HG02642 (cell line): Measurements from ENCODE around the gene SHMT2.

ENCODE experiments used
- ATAC-seq: cut with Tn5 transposase; IDR thresholded peaks from one replicate; pipeline ENCODE4 v1.9.1; 2021; ENCODE audit warnings: mild to moderate bottlenecking; ENCODE audit not compliant: unreplicated experiment, poor library complexity

The SHMT2 gene

DNA sequence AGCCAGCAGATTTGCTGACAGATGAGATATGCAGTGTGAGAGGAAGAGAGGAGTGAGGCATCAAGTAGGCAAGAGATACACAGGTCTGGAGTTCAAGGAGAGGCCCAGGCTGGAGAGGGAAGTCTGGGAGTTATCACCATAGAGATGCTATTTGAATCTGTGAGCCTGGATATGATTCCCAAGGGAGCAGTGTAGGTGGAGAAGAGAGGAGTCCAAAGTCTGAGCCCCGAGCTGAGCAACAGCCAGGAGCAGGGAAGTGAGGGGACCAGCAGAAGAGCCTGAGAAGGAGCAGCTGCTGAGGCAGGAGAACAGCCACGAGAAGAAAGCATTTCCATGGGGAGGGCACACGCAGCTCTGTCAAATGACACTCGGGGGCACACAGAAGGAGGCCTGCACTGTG is 33.1 kb upstream of the SHMT2 start:
- ATAC-seq = no peak

DNA sequence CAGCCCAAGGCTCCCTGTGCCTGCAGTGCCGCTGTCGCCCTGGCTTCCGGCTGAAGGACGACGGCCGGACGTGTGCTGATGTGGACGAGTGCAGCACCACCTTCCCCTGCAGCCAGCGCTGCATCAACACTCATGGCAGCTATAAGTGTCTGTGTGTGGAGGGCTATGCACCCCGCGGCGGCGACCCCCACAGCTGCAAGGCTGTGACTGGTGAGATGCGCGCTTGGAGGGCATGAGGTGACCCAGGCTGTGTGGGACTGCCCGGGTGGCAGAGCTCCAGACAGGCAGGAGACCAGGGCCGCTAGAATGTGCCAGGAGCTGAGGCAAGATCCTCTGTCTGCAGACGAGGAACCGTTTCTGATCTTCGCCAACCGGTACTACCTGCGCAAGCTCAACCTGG is 32.6 kb upstream of the SHMT2 start:
- no peak for ATAC-seq

DNA sequence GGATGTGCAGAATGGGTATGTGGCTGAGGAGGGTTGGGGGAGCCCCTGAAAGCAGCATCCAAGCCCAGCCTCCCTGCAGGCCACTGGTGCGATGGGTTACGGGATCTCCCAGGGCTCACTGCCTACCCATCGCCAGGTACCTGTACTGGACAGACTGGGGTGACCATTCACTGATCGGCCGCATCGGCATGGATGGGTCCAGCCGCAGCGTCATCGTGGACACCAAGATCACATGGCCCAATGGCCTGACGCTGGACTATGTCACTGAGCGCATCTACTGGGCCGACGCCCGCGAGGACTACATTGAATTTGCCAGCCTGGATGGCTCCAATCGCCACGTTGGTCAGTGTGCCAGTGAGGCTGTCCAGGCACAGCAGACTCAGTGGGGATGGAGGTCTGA is 31.2 kb upstream of the SHMT2 start:
- no peak for ATAC-seq

DNA sequence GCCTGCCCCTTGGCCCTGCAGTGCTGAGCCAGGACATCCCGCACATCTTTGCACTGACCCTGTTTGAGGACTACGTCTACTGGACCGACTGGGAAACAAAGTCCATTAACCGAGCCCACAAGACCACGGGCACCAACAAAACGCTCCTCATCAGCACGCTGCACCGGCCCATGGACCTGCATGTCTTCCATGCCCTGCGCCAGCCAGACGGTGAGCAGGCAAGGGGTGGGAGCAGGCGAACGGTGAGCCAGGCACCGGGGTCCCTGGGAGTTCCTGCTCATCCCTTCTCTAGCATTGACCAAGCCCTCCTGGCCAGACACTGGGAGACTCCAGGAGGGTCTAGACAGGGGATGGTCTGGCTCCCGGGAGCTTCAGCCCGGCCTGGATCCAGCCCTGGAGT is 30.3 kb upstream of the SHMT2 start:
- no peak for ATAC-seq

DNA sequence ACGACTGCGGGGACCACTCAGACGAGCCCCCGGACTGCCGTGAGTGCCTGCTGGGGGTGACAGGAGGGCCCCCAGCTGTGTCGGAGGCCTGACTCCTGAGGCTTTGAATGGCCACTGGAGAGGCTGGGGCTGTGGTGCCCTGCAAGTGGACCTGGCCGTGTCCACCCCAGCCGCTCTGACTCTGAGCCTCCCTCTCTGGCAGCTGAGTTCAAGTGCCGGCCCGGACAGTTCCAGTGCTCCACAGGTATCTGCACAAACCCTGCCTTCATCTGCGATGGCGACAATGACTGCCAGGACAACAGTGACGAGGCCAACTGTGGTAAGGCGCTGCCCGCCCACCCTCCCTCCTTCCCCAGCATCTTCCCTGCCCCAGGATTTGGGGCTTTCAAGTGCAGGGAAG is 29.0 kb upstream of the SHMT2 start:
- no peak for ATAC-seq

DNA sequence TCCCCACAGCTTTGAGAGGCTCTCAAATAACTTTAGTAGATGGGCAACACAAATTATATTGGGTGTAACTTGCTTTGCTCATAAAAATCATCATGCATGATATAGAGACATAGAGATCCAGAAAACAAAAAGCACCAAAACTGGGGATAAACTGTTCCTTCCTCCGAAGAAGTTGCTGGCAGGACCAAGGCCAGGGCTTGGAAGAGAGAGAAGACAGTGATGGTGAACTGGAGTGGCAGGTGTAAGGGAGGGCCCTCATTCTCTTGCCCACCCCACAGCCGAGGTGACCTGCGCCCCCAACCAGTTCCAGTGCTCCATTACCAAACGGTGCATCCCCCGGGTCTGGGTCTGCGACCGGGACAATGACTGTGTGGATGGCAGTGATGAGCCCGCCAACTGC is 28.3 kb upstream of the SHMT2 start:
- ATAC-seq = no peak

DNA sequence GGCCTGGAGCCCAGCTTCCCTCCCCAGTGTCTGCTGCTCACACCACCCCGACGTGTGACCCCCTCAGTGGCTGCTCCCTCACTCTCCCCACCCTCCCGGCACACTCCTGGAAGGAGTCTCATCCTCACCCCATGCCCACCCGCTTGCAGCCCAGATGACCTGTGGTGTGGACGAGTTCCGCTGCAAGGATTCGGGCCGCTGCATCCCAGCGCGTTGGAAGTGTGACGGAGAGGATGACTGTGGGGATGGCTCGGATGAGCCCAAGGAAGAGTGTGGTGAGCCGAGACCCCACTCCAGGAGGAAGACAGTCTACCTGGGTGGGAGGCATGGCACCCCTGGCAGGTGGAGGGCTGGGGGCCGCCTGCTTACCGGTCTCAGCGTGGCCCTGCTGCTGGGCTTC is 27.9 kb upstream of the SHMT2 start:
- no peak for ATAC-seq

DNA sequence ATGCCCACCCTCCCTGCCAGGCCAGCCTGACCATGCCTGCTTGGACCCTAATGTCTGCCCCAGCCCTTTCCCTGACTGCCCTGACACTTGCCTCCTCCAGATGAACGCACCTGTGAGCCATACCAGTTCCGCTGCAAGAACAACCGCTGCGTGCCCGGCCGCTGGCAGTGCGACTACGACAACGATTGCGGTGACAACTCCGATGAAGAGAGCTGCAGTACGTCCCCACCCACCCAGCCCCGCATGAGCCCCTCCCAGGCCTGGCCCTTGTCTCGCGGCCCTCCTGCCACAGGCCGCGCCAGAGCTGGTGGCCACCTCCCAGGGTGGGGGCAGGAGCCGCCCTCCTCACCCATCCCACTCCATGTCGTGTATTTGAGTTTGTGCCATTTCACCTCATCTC is 27.2 kb upstream of the SHMT2 start:
- ATAC-seq = no peak

DNA sequence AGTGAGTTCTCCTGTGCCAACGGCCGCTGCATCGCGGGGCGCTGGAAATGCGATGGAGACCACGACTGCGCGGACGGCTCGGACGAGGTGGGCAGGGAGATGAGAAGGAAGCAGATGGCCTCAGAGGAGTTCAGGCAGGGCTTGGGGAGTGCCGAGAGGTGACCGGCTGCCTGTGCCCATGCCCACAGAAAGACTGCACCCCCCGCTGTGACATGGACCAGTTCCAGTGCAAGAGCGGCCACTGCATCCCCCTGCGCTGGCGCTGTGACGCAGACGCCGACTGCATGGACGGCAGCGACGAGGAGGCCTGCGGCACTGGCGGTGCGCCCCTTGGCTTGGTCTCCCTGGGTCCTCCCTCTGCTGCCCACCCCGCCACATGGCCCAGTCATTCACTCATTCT is 26.3 kb upstream of the SHMT2 start:
- ATAC-seq = no peak

DNA sequence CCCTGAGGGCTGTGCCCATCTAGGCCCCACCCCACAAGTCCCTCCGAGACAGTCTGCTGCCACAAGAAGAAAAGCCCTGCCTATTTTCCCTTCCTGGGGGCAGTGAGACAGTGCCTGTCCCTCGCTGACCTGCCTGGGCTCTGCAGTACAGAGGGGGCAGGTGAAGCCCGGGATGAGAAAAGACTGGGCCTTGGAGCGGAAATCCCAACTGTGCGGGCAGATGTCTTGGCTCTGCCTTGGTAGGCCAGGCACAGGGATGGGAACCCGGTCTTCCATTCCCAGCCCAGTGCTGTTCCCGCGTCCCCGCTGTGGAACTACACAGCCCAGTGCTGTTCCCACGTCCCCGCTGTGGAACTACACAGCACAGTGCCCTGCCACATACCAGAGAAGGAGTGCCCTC is 25.7 kb upstream of the SHMT2 start:
- no peak for ATAC-seq

DNA sequence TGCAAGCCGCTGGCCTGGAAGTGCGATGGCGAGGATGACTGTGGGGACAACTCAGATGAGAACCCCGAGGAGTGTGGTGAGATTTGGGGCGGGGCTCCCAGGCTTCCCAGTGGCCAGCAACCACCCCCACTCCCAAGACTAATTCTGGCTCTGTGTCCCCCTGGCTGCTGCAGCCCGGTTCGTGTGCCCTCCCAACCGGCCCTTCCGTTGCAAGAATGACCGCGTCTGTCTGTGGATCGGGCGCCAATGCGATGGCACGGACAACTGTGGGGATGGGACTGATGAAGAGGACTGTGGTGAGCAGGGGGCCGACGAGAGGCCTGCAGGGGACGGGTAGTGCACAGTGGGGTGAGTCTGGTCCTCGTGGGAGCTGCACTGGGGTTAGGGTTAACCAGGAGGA is 25.1 kb upstream of the SHMT2 start:
- ATAC-seq = no peak

DNA sequence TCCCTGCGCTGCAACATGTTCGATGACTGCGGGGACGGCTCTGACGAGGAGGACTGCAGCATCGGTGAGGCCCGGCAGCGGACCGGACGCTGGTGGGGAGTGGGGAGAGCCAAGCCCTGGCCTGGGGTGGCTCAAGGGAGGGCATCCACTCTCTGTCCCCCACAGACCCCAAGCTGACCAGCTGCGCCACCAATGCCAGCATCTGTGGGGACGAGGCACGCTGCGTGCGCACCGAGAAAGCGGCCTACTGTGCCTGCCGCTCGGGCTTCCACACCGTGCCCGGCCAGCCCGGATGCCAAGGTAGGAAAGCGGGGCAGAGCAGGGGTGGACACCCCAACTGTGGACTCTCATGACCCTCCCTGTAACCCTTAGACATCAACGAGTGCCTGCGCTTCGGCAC is 24.3 kb upstream of the SHMT2 start:
- ATAC-seq = no peak

DNA sequence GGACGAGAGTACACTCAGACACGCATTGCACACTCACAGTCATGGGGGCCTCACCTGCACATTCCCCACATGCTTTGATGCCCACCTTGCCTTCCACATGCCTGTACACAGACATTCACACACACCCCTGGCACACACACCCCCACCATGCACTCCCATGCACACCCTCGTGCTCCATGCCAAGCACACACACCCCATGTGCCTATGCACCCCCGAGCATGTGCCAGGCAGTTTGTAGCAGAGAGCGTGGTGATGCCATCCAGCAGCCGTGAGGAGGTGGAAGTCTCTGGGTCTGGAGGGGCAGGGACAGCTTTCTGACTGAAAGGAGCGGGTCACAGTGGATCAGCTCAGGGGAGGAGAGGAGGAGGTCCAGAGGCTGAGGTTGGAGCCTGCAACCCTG is 23.6 kb upstream of the SHMT2 start:
- ATAC-seq = no peak

DNA sequence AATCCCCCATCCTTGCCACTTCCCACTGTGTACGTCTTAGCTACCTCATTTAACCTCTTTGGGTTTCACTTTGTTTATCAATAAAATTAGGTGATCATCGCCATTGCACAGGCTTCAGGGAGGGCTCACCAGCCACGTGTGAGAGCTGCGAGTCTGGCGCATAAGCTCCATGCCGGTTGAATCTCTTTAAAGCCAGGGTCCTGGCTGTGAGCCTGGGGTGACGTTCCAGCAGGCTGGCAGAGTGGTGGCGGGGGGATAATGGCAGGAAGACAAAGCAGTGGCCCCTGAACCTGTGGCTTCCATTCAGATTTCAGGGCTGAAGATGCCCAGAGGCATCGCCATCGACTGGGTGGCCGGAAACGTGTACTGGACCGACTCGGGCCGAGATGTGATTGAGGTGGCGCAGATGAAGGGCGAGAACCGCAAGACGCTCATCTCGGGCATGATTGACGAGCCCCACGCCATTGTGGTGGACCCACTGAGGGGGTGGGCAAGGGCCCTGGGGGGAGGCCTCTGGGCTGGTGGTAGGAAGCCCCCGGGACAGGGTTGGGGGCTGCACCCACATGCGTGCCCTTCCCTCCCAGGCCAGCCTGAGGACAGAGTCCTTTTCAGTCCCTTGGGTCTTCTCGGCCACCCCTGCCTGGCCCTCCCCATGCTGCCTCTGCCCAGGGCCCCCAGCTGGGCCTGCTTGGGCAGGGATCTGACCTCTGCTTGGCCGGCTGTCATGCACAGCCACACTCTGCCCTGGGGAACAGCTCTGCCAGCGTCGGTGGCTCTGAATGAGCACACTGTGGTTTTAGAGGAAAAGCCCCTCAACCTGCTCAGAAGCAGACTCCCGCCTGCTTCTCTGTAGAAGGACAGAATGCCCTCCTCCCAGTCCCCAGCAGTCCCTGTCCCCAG is 21.5 kb upstream of the SHMT2 start:
- no peak for ATAC-seq

DNA sequence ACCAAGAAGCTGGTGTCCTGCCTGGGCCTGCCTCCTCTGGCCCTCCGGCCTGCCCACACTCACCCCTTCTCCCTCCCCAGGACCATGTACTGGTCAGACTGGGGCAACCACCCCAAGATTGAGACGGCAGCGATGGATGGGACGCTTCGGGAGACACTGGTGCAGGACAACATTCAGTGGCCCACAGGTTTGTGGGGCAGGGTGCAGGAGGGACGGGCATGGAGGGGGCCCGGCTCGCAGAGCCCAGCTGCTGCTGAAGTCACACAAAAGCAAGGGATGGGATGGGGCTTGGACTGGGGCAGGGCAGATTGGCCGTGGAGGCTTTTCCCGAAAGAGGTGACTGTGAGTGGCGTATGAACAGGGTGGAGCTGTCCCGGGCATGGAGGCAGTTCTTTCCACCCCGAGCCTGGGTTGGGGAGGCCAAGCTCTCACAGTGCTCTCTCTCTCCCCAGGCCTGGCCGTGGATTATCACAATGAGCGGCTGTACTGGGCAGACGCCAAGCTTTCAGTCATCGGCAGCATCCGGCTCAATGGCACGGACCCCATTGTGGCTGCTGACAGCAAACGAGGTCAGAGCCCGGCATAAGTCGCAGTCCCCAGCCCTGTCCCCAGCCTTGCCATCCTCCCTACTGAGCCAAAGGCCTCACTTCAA is 20.8 kb upstream of the SHMT2 start:
- no peak for ATAC-seq

DNA sequence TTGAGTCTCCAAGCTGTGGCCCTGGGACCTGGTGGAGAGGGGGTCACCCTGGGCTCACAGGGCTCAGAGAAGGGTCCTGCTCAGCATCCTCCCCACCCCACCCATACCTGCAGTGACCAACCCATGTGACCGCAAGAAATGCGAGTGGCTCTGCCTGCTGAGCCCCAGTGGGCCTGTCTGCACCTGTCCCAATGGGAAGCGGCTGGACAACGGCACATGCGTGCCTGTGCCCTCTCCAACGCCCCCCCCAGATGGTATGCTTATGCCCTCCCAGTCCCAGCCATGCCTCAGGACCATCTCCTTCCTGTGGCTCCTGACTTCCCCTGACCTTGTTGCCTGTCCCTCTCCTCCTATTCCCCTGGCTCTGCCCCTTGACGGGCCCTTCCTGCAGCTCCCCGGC is 19.6 kb upstream of the SHMT2 start:
- no peak for ATAC-seq

DNA sequence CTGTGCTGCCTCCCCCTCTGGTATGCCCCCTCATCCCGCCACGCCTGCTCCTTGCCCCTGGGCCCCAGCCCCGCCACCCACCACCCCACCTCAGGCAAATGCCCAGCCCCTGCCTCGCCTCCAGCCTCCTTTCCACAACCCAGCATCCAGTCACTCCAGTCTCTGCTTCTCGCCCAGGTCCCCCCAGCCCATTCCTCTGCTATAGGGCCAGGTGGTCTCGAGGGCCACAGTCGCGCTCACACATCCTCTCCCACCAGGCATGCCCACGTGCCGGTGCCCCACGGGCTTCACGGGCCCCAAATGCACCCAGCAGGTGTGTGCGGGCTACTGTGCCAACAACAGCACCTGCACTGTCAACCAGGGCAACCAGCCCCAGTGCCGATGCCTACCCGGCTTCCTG is 19.1 kb upstream of the SHMT2 start:
- no peak for ATAC-seq

DNA sequence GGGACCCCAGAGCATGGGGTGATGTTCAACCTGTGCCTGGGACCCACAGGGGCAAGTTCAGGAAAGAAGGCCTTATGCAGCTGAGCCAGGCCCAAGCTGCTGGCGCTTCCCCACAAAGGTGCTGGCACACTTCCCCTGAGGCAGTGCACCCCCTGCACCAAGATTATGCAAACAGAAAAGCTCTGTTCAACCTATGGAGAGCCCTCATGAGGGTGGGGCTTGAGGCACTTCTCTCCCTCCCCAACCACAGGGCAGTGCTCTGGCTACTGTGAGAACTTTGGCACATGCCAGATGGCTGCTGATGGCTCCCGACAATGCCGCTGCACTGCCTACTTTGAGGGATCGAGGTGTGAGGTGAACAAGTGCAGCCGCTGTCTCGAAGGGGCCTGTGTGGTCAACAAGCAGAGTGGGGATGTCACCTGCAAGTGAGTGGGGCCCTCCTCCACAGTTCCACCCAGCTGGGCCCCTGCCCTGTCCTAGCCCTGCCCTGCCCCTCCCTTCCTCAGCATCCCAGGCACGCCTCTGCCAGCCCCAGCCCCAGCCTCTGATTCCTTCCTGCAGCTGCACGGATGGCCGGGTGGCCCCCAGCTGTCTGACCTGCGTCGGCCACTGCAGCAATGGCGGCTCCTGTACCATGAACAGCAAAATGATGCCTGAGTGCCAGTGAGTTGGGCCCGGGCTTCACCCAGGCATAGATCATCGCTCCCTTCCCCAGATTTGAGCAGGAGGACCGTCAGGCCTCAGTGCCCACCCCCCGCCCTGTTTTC is 18.4 kb upstream of the SHMT2 start:
- no peak for ATAC-seq

DNA sequence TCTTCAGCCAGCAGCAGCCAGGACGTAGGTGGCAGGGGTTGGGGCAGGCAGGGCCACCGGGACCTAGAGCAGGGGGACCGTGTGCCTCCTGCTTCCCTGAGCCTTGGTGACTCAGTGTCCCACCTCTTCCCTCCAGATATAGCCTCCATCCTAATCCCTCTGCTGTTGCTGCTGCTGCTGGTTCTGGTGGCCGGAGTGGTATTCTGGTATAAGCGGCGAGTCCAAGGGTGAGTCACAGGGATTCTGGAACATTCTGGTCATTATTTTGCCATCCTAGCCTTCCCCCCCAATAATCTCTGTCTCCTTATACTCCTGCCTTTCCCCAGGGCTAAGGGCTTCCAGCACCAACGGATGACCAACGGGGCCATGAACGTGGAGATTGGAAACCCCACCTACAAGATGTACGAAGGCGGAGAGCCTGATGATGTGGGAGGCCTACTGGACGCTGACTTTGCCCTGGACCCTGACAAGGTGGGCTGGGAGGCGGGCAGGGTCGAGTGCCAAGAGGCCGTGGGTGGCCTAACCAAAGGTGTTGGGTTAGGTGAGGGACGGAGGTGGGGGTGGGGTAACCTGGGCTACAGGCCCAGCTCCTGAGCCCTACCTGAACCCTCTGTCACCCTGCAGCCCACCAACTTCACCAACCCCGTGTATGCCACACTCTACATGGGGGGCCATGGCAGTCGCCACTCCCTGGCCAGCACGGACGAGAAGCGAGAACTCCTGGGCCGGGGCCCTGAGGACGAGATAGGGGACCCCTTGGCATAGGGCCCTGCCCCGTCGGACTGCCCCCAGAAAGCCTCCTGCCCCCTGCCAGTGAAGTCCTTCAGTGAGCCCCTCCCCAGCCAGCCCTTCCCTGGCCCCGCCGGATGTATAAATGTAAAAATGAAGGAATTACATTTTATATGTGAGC is 17.5 kb upstream of the SHMT2 start:
- ATAC-seq = no peak

DNA sequence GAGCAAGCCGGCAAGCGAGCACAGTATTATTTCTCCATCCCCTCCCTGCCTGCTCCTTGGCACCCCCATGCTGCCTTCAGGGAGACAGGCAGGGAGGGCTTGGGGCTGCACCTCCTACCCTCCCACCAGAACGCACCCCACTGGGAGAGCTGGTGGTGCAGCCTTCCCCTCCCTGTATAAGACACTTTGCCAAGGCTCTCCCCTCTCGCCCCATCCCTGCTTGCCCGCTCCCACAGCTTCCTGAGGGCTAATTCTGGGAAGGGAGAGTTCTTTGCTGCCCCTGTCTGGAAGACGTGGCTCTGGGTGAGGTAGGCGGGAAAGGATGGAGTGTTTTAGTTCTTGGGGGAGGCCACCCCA is 16.8 kb upstream of the SHMT2 start:
- no peak for ATAC-seq
